Transverse colon (tissue), 4 donors: ENCODE results near the gene MAD2L1BP. TPM values are rescaled to one million over a fixed set of nuclear protein-coding genes. Genes with fewer than 3 reads are reported as not detected.
"Not testable (repeated sequence)": the region's sequence is repeated elsewhere in the genome, so short reads cannot be mapped to it uniquely, and the experiment has no call there.

Experiments
- DNase-seq: peaks from one replicate; pipeline ENCODE4 v3.0.0-alpha.2; 2019
- H3K27ac ChIP-seq, 4 donors: fragments of 200-600 bp; sonication (generic); 2 replicates each; pipeline ENCODE4 v1.5.1; 2016 to 2018; ENCODE audit warnings: inconsistent platforms in 4 of 4
- H3K27me3 ChIP-seq: fragments of 200-600 bp; sonication (generic); 2 replicates; pipeline ENCODE4 v1.5.1; 2017; ENCODE audit warnings: inconsistent platforms
- H3K36me3 ChIP-seq, 4 donors: fragments of 200-600 bp; sonication (generic); 2 replicates each; pipeline ENCODE4 v1.5.1; 2017 to 2019; ENCODE audit warnings: inconsistent platforms in 4 of 4
- H3K4me1 ChIP-seq, 4 donors: fragments of 200-600 bp; sonication (generic); 2 replicates each; pipeline ENCODE4 v1.5.1; 2017 to 2020; ENCODE audit warnings: inconsistent platforms in 4 of 4
- H3K4me3 ChIP-seq, 4 donors: fragments of 200-600 bp; sonication (generic); 1 replicate in 1 of 4; 2 replicates in 3 of 4; pipeline versions ENCODE4 v1.5.1 to v1.6.1; 2017 to 2019; ENCODE audit warnings: inconsistent platforms in 4 of 4
- H3K9me3 ChIP-seq, 2 donors: fragments of 200-600 bp; sonication (generic); 2 replicates each; pipeline ENCODE4 v1.5.1; 2017 to 2019; ENCODE audit warnings: inconsistent platforms in 2 of 2
- CTCF ChIP-seq, 5 experiments: fragments of 200-600 bp in 3 of 5; fragments of 450-650 bp in 2 of 5; sonication (generic) in 3 of 5; IDR thresholded peaks; 1 replicate in 2 of 5; 2 replicates in 3 of 5; pipeline ENCODE4 v1.5.1; 2016 to 2017; ENCODE audit warnings: antibody characterized with exemption in 5 of 5, inconsistent platforms in 3 of 5, mild to moderate bottlenecking in 2 of 5, moderate library complexity in 1 of 5
- EP300 ChIP-seq: sonication (generic); formaldehyde crosslinking; IDR thresholded peaks from one replicate; pipeline ENCODE4 v1.6.1; 2017; ENCODE audit warnings: antibody characterized with exemption, low read depth
- POLR2A ChIP-seq: fragments of 450-650 bp; IDR thresholded peaks from one replicate; pipeline ENCODE4 v1.6.1; 2016; ENCODE audit warnings: antibody characterized with exemption, mild to moderate bottlenecking, moderate library complexity
- POLR2AphosphoS5 ChIP-seq, 3 donors: sonication (generic); formaldehyde crosslinking; IDR thresholded peaks; one replicate each; pipeline ENCODE4 v1.6.1; 2016; ENCODE audit warnings: antibody characterized with exemption in 3 of 3
- WGBS, 2 donors: methylation state at CpG; one replicate each; pipeline ENCODE4 v1.1.5; 2018; ENCODE audit warnings: low coverage in 1 of 2; 5-methylcytosine and 5-hydroxymethylcytosine counted together
- in situ Hi-C, 4 donors: fragments of 200-750 bp; cut with MboI; loops; one replicate each; pipeline versions ENCODE4 v1.15.0 to v1.15.1; 2017; ENCODE audit warnings: low sequenced_read_pairs in 3 of 4, low pct_ligation_motif_present in 1 of 4, low pct_unique_long_range_greater_than_20kb in 1 of 4
- intact Hi-C: fragments of 100-400 bp; cut with DNase I; formaldehyde crosslinking; loops from one replicate; pipeline ENCODE4 v1.15.1; 2023; ENCODE audit warnings: low total_unique reads
- total RNA-seq, 4 donors: library from RNA; depleted of rRNA; stranded (reverse); fragments of >200 nt; gene quantifications; one replicate each; pipeline ENCODE4 v1.1.0, GENCODE V29; 2016

The MAD2L1BP gene
- total RNA-seq, 4 donors from 2014 or later = 10.0 to 61.0 (median 42.4) TPM

GRCh38 chr6:43648248-43648647 is 12.6 kb downstream of the MAD2L1BP start:
- no peak overlapping the region for H3K27ac ChIP-seq
- 60 to 96% methylated on average over 1 to 2 of the region's 2 CpGs for WGBS, 2 donors
- in situ Hi-C loops (no loop called here), intact Hi-C loops (no loop called here)
- no peak for DNase-seq
- H3K36me3 ChIP-seq = no peaks in the 10 kb centered on the region
- H3K9me3 ChIP-seq = no peaks in the 10 kb centered on the region
- H3K4me3 ChIP-seq = no peak overlapping the region
- H3K27me3 ChIP-seq = no peaks in the 10 kb centered on the region
- no peak for TF ChIP-seq CTCF (IDR thresholded peaks at IDR 0.05)
- no peak for TF ChIP-seq POLR2A
- TF ChIP-seq POLR2AphosphoS5 (IDR thresholded peaks at IDR 0.05) = no peak
- no peak for TF ChIP-seq EP300
- peaks cover 8 to 13% (median 10%) of the 10 kb centered on the region in 4 donors for H3K4me1 ChIP-seq

GRCh38 chr6:43652822-43653221 is 17.2 kb downstream of the MAD2L1BP start:
- in situ Hi-C loops = loop anchor here in 3 of 4 donors (25.0 kb wide), 2 partner anchors 109 to 434 kb away; partner anchors contain the start of gene VEGFA (in 2 of the 3)
- intact Hi-C loops, H3K27ac ChIP-seq, H3K4me3 ChIP-seq, H3K4me1 ChIP-seq, H3K27me3 ChIP-seq, H3K9me3 ChIP-seq, DNase-seq, H3K36me3 ChIP-seq: not testable (repeated sequence)
- 71 to 98% methylated on average over 1 to 2 of the region's 2 CpGs for WGBS, 2 donors

- Histone ChIP-seq H3K36me3 (no peaks in the 10 kb centered on the region), H3K4me3 (no peak overlapping the region), H3K9me3 (no peaks in the 10 kb centered on the region), H3K27me3 (no peaks in the 10 kb centered on the region), H3K27ac (no peak overlapping the region), H3K4me1 (no peaks in the 10 kb centered on the region)
- TF ChIP-seq POLR2AphosphoS5 (IDR thresholded peaks at IDR 0.05) = no peak
- no peak for TF ChIP-seq CTCF (IDR thresholded peaks at IDR 0.05)
- WGBS, 2 donors = 88 to 91% methylated on average over 1 to 3 of the region's 3 CpGs
- in situ Hi-C loops (loop anchor here in 3 of 4 donors (25.0 kb wide), 2 partner anchors 105 to 430 kb away; partner anchors contain the start of gene VEGFA (in 2 of the 3)), intact Hi-C loops (no loop called here)
- no peak for DNase-seq
Observed at GRCh38 chr6:43657221-43657802, 21.7 kb downstream of the MAD2L1BP start.

GRCh38 chr6:43658161-43658560 is 22.5 kb downstream of the MAD2L1BP start:
- TF ChIP-seq CTCF (IDR thresholded peaks at IDR 0.05) = no peak
- no peak for TF ChIP-seq POLR2AphosphoS5 (IDR thresholded peaks at IDR 0.05)
- no peak for TF ChIP-seq POLR2A
- TF ChIP-seq EP300 = no peak
- Histone ChIP-seq H3K4me3 (no peak overlapping the region), H3K27ac (no peak overlapping the region), H3K9me3 (no peaks in the 10 kb centered on the region), H3K4me1 (no peaks in the 10 kb centered on the region), H3K36me3 (no peaks in the 10 kb centered on the region), H3K27me3 (no peaks in the 10 kb centered on the region)
- in situ Hi-C loops = loop anchor here in 3 of 4 donors (25.0 kb wide), 2 partner anchors 104 to 429 kb away; partner anchors contain the start of gene VEGFA (in 2 of the 3)
- DNase-seq = no peak
- WGBS, 2 donors = 88 to 95% methylated on average over 9 of the region's 9 CpGs
- intact Hi-C loops = no loop called here

- H3K9me3 ChIP-seq, H3K4me3 ChIP-seq, H3K36me3 ChIP-seq, DNase-seq, H3K27ac ChIP-seq, intact Hi-C loops, H3K27me3 ChIP-seq: not testable (repeated sequence)
- in situ Hi-C loops = loop anchor here (10.0 to 25.0 kb wide), 4 partner anchors 99 to 424 kb away; partner anchors contain the start of gene VEGFA (in 2 of the 4)
- 86 to 91% methylated on average over 3 to 5 of the region's 5 CpGs for WGBS, 2 donors
- peaks cover 6 to 11% (median 9%) of the 10 kb centered on the region in 4 donors for H3K4me1 ChIP-seq
Observed at GRCh38 chr6:43662948-43663347, 27.3 kb downstream of the MAD2L1BP start.
